GM12878 (cell line): Measurements from ENCODE around the gene DMRTC2. TPM values are rescaled to one million over a fixed set of nuclear protein-coding genes. Genes with fewer than 3 reads are reported as not detected.

Experiments used
- ATAC-seq: fragments of 200-7000 bp; cut with Tn5 transposase; 3 replicates; pipeline ENCODE4 v1.9.1; 2020; ENCODE audit warnings: mild to moderate bottlenecking, moderate library complexity
- BruUV-seq: library from RNA; stranded (reverse); fragments of 400-500 nt; replicated peaks from 2 replicates; lab custom pipeline; 2021; lab: Mats Ljungman, UMichigan
- CTCF ChIA-PET: fragments of 300-600 bp; sonication (Branson Sonifier 250); formaldehyde crosslinking; extraction: SDS; loops from one replicate; lab custom pipeline; 2021; ENCODE audit warnings: inconsistent platforms; lab: Yijun Ruan, JAX
- POLR2A ChIA-PET: fragments of 350-600 bp; formaldehyde crosslinking; extraction: SDS; loops from one replicate; lab custom pipeline; 2021; ENCODE audit warnings: inconsistent platforms; lab: Charles Lee
- RAD21 ChIA-PET: fragments of 300-600 bp; sonication (Branson Sonifier 250); formaldehyde crosslinking; loops from one replicate; lab custom pipeline; 2023; ENCODE audit warnings: antibody characterized with exemption; ENCODE audit not compliant: unreplicated experiment; lab: Charles Lee
- SMC1A ChIA-PET: fragments of 300-600 bp; sonication (Branson Sonifier 250); formaldehyde crosslinking; loops from one replicate; lab custom pipeline; 2023; ENCODE audit not compliant: unreplicated experiment, uncharacterized antibody; lab: Charles Lee
- DNase-seq: peaks from one replicate; pipeline ENCODE4 v3.0.0-alpha.2; 2011; ENCODE audit warnings: low read depth, low spot score
- FAIRE-seq: peaks from 3 replicates; lab custom pipeline; 2011; peaks lifted over from hg19 to GRCh38; lab: Jason Lieb, UNC
- H2AFZ ChIP-seq: 2 replicates; pipeline ENCODE4 v1.6.0; 2011; ENCODE audit warnings: low read depth, low read length, control low read depth; ENCODE audit not compliant: control insufficient read depth
- H3K27ac ChIP-seq: 2 replicates; pipeline ENCODE4 v1.5.1; 2011; ENCODE audit warnings: control low read depth; ENCODE audit not compliant: control insufficient read depth, insufficient read depth
- H3K27me3 ChIP-seq, 2 experiments: replicated peaks in 1 of 2; 2 replicates each; pipeline versions ENCODE4 v1.6.0 to v1.6.1; 2011; ENCODE audit warnings: low read length in 1 of 2; ENCODE audit not compliant: control insufficient read depth in 2 of 2, insufficient read depth in 2 of 2
- H3K36me3 ChIP-seq, 2 experiments: 2 replicates each; pipeline ENCODE4 v1.5.1; 2011; ENCODE audit warnings: low read length in 1 of 2; ENCODE audit not compliant: control insufficient read depth in 2 of 2, insufficient read depth in 2 of 2
- H3K4me1 ChIP-seq: 2 replicates; pipeline ENCODE4 v1.6.1; 2011; ENCODE audit warnings: mild to moderate bottlenecking, low read length, moderate library complexity, mixed read lengths; ENCODE audit not compliant: control insufficient read depth, insufficient read depth
- H3K4me2 ChIP-seq: 2 replicates; pipeline ENCODE4 v1.6.0; 2011; ENCODE audit warnings: control low read depth; ENCODE audit not compliant: control insufficient read depth, insufficient read depth
- H3K4me3 ChIP-seq: fragments of 200-600 bp; sonication (generic); 2 replicates; pipeline ENCODE4 v1.5.1; 2016
- H3K79me2 ChIP-seq: 2 replicates; pipeline ENCODE4 v1.6.0; 2011; ENCODE audit warnings: low read length; ENCODE audit not compliant: control insufficient read depth, insufficient read depth
- H3K9ac ChIP-seq: 2 replicates; pipeline ENCODE4 v1.8.0; 2011; ENCODE audit warnings: low read length, control low read depth, mixed read lengths; ENCODE audit not compliant: control insufficient read depth, insufficient read depth
- H3K9me3 ChIP-seq: replicated peaks from 3 replicates; pipeline ENCODE4 v1.5.1; 2011; ENCODE audit warnings: mild to moderate bottlenecking, low read length; ENCODE audit not compliant: control insufficient read depth, insufficient read depth
- H4K20me1 ChIP-seq: 2 replicates; pipeline ENCODE4 v1.6.0; 2011; ENCODE audit not compliant: control insufficient read depth, insufficient read depth
- ATF7 ChIP-seq: fragments of 450-650 bp; IDR thresholded peaks from 2 replicates; pipeline ENCODE4 v1.6.1; 2016; ENCODE audit warnings: low read depth, mild to moderate bottlenecking
- CHD2 ChIP-seq: IDR thresholded peaks from 2 replicates; pipeline ENCODE4 v1.6.1; 2011; ENCODE audit warnings: low read depth, low read length, improper control_type of control experiment, borderline replicate concordance
- DPF2 ChIP-seq: fragments of 450-650 bp; IDR thresholded peaks from 2 replicates; pipeline ENCODE4 v1.6.1; 2017; ENCODE audit warnings: mild to moderate bottlenecking
- FOXK2 ChIP-seq: fragments of 450-650 bp; IDR thresholded peaks from 2 replicates; pipeline ENCODE4 v1.6.1; 2017; ENCODE audit warnings: mild to moderate bottlenecking, moderate library complexity
- IKZF1 ChIP-seq: fragments of 450-650 bp; conservative IDR thresholded peaks from 2 replicates; pipeline ENCODE4 v1.6.1; 2017; ENCODE audit warnings: antibody characterized with exemption, mild to moderate bottlenecking
- IRF5 ChIP-seq: fragments of 450-650 bp; IDR thresholded peaks from 2 replicates; pipeline ENCODE4 v1.6.1; 2017; ENCODE audit warnings: borderline replicate concordance
- KLF5 ChIP-seq: fragments of 450-650 bp; IDR thresholded peaks from 2 replicates; pipeline ENCODE4 v1.6.1; 2014; ENCODE audit warnings: mild to moderate bottlenecking; ENCODE audit not compliant: partially characterized antibody
- NRF1 ChIP-seq: conservative IDR thresholded peaks from 2 replicates; pipeline ENCODE4 v1.6.1; 2011; ENCODE audit warnings: mild to moderate bottlenecking, low read depth, low read length, improper control_type of control experiment
- PAX5 ChIP-seq: IDR thresholded peaks from 2 replicates; pipeline ENCODE4 v1.6.1; 2011; ENCODE audit warnings: low read depth, low read length, borderline replicate concordance
- PBX3 ChIP-seq: IDR thresholded peaks from 2 replicates; pipeline ENCODE4 v1.6.1; 2011; ENCODE audit warnings: mild to moderate bottlenecking, low read depth, low read length, moderate library complexity; ENCODE audit not compliant: insufficient replicate concordance
- PML ChIP-seq: IDR thresholded peaks from 2 replicates; pipeline ENCODE4 v1.6.1; 2012; ENCODE audit warnings: low read length, inconsistent platforms
- SMAD5 ChIP-seq: IDR thresholded peaks from 2 replicates; pipeline ENCODE4 v1.6.1; 2016; ENCODE audit warnings: antibody characterized with exemption, low read depth
- SMARCA5 ChIP-seq: fragments of 450-650 bp; IDR thresholded peaks from 2 replicates; pipeline ENCODE4 v1.6.1; 2017; ENCODE audit warnings: mild to moderate bottlenecking
- SREBF2 ChIP-seq: IDR thresholded peaks from 2 replicates; pipeline ENCODE4 v1.6.1; 2012; ENCODE audit warnings: mild to moderate bottlenecking, low read length
- ZNF24 ChIP-seq: fragments of 450-650 bp; IDR thresholded peaks from 2 replicates; pipeline ENCODE4 v1.6.1; 2017; ENCODE audit warnings: antibody characterized with exemption, mild to moderate bottlenecking
- ZNF384 ChIP-seq: IDR thresholded peaks from 2 replicates; pipeline ENCODE4 v1.6.1; 2012; ENCODE audit warnings: low read depth, mild to moderate bottlenecking, low read length, improper control_type of control experiment, borderline replicate concordance
- WGBS: methylation state at CpG from one replicate; pipeline ENCODE4 v1.1.6; 2016; ENCODE audit warnings: low lambda C conversion rate; ENCODE audit not compliant: insufficient replicate concordance, insufficient coverage; ENCODE audit errors: missing lambda C conversion rate; 5-methylcytosine and 5-hydroxymethylcytosine counted together
- in situ Hi-C: fragments of 300-500 bp; cut with MboI; formaldehyde crosslinking; loops from 9 replicates; pipeline ENCODE4 v1.14.3; 2018; ENCODE audit warnings: mixed read lengths
- intact Hi-C: fragments of 100-400 bp; cut with micrococcal nuclease; formaldehyde crosslinking; loops from one replicate; pipeline ENCODE4 v1.14.2; 2022; ENCODE audit not compliant: unreplicated experiment
- polyA plus RNA-seq, 11 experiments: library from polyadenylated mRNA; depleted of rRNA in 4 of 11; unstranded in 6 of 11; stranded (reverse) in 5 of 11; fragments of >200 nt; fragmentation: Nextera tagmentation in 4 of 11; fragmentation: Illumina TruSeq in 1 of 11; extraction: Ambion mirVana in 4 of 11; extraction: Trizol in 1 of 11; gene quantifications; 1 replicate in 1 of 11; 2 replicates in 10 of 11; pipeline versions ENCODE4 v1.2.1 to v1.2.3, GENCODE V29; 2011 to 2016; ENCODE audit warnings: inconsistent platforms in 2 of 11, missing spikeins in 2 of 11, low read depth in 1 of 11
- total RNA-seq, 4 experiments: library from RNA; depleted of rRNA in 3 of 4; stranded (reverse); fragments of >200 nt in 3 of 4; fragmentation: Illumina TruSeq in 1 of 4; extraction: Trizol in 1 of 4; gene quantifications; 2 replicates each; pipeline versions ENCODE4 v1.2.1 to v1.2.3, GENCODE V29; 2013 to 2021

DMRTC2 gene
- total and polyA plus RNA-seq, 10 of the 15 experiments (the other 5 are each of a cell fraction or from before 2014, with no cell fraction given), result not detected

- no peak for DNase-seq
- H3K4me2 ChIP-seq, result no peak overlapping the region
- no peak overlapping the region for H3K9ac ChIP-seq
- BruUV-seq, result no TSS peak
- no peak for TF ChIP-seq PML
- TF ChIP-seq IRF5, result no peak
- TF ChIP-seq SMARCA5, result no peak
- no peak for TF ChIP-seq FOXK2
- no peak for TF ChIP-seq IKZF1
- no peak for TF ChIP-seq KLF5
- TF ChIP-seq SREBF2, result no peak
- no peak for TF ChIP-seq PAX5
- no peak for TF ChIP-seq PBX3
- no peak for TF ChIP-seq DPF2
- no peak for TF ChIP-seq CHD2
- no peak for TF ChIP-seq NRF1
- no peak for TF ChIP-seq ZNF384
- no peak for TF ChIP-seq ATF7
- no peak for TF ChIP-seq ZNF24
- no peak for TF ChIP-seq SMAD5
- no peak overlapping the region for H2AFZ ChIP-seq
- ChIA-PET SMC1A (interaction anchor here (0.5 kb wide), 1 partner anchor 592 kb away, joined by 3 read pairs; no protein-coding TSS in a partner anchor), POLR2A (no interaction called here), CTCF (no interaction called here), RAD21 (no interaction called here)
- WGBS, result 47% methylated on average over 9 of the region's 9 CpGs
- H3K27me3 ChIP-seq, result no peaks in the 10 kb centered on the region
- H3K36me3 ChIP-seq, result no peaks in the 10 kb centered on the region
- intact Hi-C loops, result no loop called here
- in situ Hi-C loops, result no loop called here
- no peaks in the 10 kb centered on the region; the same call in 1 of the 2 replicates for H3K4me1 ChIP-seq
- no peaks in the 10 kb centered on the region for H3K9me3 ChIP-seq
- H3K4me3 ChIP-seq, result no peak overlapping the region
- no peaks in the 10 kb centered on the region for H4K20me1 ChIP-seq
- FAIRE-seq, result no peak
- ATAC-seq, result no peak
- H3K79me2 ChIP-seq, result no peaks in the 10 kb centered on the region
- H3K27ac ChIP-seq, result no peak overlapping the region
Observed at GRCh38 chr19:41799444-41800000, 45.3 kb upstream of the DMRTC2 start.
